Parathyroid adenoma (tissue), 2 donors: ENCODE data around the gene SEMA4A.

Experiments used
- H2AFZ ChIP-seq: fragments of 300-600 bp; sonication (generic); one replicate; pipeline ENCODE4 v1.7.0; 2017; ENCODE audit warnings: antibody characterized with exemption, mild to moderate bottlenecking
- H3K27ac ChIP-seq: fragments of 300-600 bp; sonication (generic); one replicate; pipeline ENCODE4 v1.7.0; 2017
- H3K27me3 ChIP-seq: fragments of 300-600 bp; sonication (generic); one replicate; pipeline ENCODE4 v1.7.0; 2017; ENCODE audit warnings: low read length; ENCODE audit not compliant: control insufficient read depth, insufficient read depth
- H3K36me3 ChIP-seq: fragments of 300-600 bp; sonication (generic); one replicate; pipeline ENCODE4 v1.7.0; 2017; ENCODE audit warnings: low read length; ENCODE audit not compliant: control insufficient read depth, insufficient read depth
- H3K4me1 ChIP-seq: fragments of 300-600 bp; sonication (generic); one replicate; pipeline ENCODE4 v1.7.0; 2017; ENCODE audit warnings: control low read depth
- H3K4me2 ChIP-seq: fragments of 300-600 bp; sonication (generic); one replicate; pipeline ENCODE4 v1.7.0; 2017; ENCODE audit warnings: low read length
- H3K4me3 ChIP-seq: fragments of 300-600 bp; sonication (generic); one replicate; pipeline ENCODE4 v1.7.0; 2017; ENCODE audit warnings: low read depth, low read length
- H3K79me2 ChIP-seq: fragments of 300-600 bp; sonication (generic); one replicate; pipeline ENCODE4 v1.7.0; 2017; ENCODE audit warnings: control low read depth
- H3K9ac ChIP-seq: fragments of 300-600 bp; sonication (generic); one replicate; pipeline ENCODE4 v1.7.0; 2017; ENCODE audit warnings: mild to moderate bottlenecking
- H3K9me3 ChIP-seq: fragments of 300-600 bp; sonication (generic); one replicate; pipeline ENCODE4 v1.7.0; 2017; ENCODE audit warnings: low read length; ENCODE audit not compliant: control insufficient read depth
- CTCF ChIP-seq: fragments of 300-600 bp; sonication (generic); IDR thresholded peaks from one replicate; pipeline ENCODE4 v1.7.0; 2017; ENCODE audit warnings: antibody characterized with exemption, mild to moderate bottlenecking
- donor health status: primary hyperparathyroidism.

The SEMA4A gene

GRCh38 chr1:156144742-156145141, 8.6 kb upstream of the SEMA4A start:
- H3K79me2 ChIP-seq: no peaks in the 10 kb centered on the region
- H3K27ac ChIP-seq: no peak overlapping the region
- peaks cover 11% of the 10 kb centered on the region for H3K4me1 ChIP-seq
- H3K9ac ChIP-seq: no peak overlapping the region
- H3K36me3 ChIP-seq: no peaks in the 10 kb centered on the region
- no peak overlapping the region for H2AFZ ChIP-seq
- no peaks in the 10 kb centered on the region for H3K27me3 ChIP-seq
- H3K4me2 ChIP-seq: no peak overlapping the region
- H3K9me3 ChIP-seq: no peaks in the 10 kb centered on the region
- no peak overlapping the region for H3K4me3 ChIP-seq
- TF ChIP-seq CTCF: no peak

- Histone ChIP-seq H3K9ac (no peak overlapping the region), H3K9me3 (no peaks in the 10 kb centered on the region), H3K4me3 (no peak overlapping the region), H3K4me2 (no peak overlapping the region), H3K4me1 (peaks cover 11% of the 10 kb centered on the region), H3K27me3 (no peaks in the 10 kb centered on the region), H2AFZ (peak overlapping the region; percentile 69), H3K27ac (no peak overlapping the region), H3K36me3 (no peaks in the 10 kb centered on the region), H3K79me2 (no peaks in the 10 kb centered on the region)
- TF ChIP-seq CTCF: no peak
Observed at GRCh38 chr1:156145650-156146019, 7.8 kb upstream of the SEMA4A start.

GRCh38 chr1:156146020-156146768, 7.2 kb upstream of the SEMA4A start:
- no peak overlapping the region for H3K4me3 ChIP-seq
- no peak overlapping the region for H3K27ac ChIP-seq
- H3K9me3 ChIP-seq: no peaks in the 10 kb centered on the region
- H3K27me3 ChIP-seq: no peaks in the 10 kb centered on the region
- peak overlapping the region; percentile 69 for H2AFZ ChIP-seq
- peaks cover 10% of the 10 kb centered on the region for H3K4me1 ChIP-seq
- H3K4me2 ChIP-seq: peak overlapping the region; percentile 16
- no peaks in the 10 kb centered on the region for H3K79me2 ChIP-seq
- H3K9ac ChIP-seq: no peak overlapping the region
- TF ChIP-seq CTCF: peak; percentile 57
- no peaks in the 10 kb centered on the region for H3K36me3 ChIP-seq

GRCh38 chr1:156146769-156147405, 6.5 kb upstream of the SEMA4A start:
- Histone ChIP-seq H3K4me3 (no peak overlapping the region), H3K9ac (no peak overlapping the region), H3K27ac (no peak overlapping the region), H3K9me3 (no peaks in the 10 kb centered on the region), H3K36me3 (no peaks in the 10 kb centered on the region), H3K27me3 (no peaks in the 10 kb centered on the region), H3K79me2 (no peaks in the 10 kb centered on the region), H2AFZ (peak overlapping the region; percentile 69), H3K4me2 (no peak overlapping the region), H3K4me1 (peaks cover 6% of the 10 kb centered on the region)
- no peak for TF ChIP-seq CTCF

- H3K27me3 ChIP-seq: no peaks in the 10 kb centered on the region
- no peak for TF ChIP-seq CTCF
- no peaks in the 10 kb centered on the region for H3K79me2 ChIP-seq
- H3K27ac ChIP-seq: no peak overlapping the region
- H3K4me3 ChIP-seq: no peak overlapping the region
- H3K4me2 ChIP-seq: no peak overlapping the region
- no peak overlapping the region for H2AFZ ChIP-seq
- H3K4me1 ChIP-seq: peaks cover 6% of the 10 kb centered on the region
- no peak overlapping the region for H3K9ac ChIP-seq
- H3K36me3 ChIP-seq: no peaks in the 10 kb centered on the region
- H3K9me3 ChIP-seq: no peaks in the 10 kb centered on the region
Observed at GRCh38 chr1:156148216-156148615, 5.2 kb upstream of the SEMA4A start.
